IMR-90 (cell line): ENCODE results near the gene TMBIM6. TPM values are rescaled to one million over a fixed set of nuclear protein-coding genes. Genes with fewer than 3 reads are reported as not detected.

Source experiments
- ATAC-seq: fragments of 200-7000 bp; cut with Tn5 transposase; 2 replicates; pipeline ENCODE4 v1.9.1; 2020; ENCODE audit warnings: low read depth, mild to moderate bottlenecking, moderate library complexity
- BruUV-seq: library from RNA; stranded (reverse); fragments of 400-500 nt; replicated peaks from 2 replicates; lab custom pipeline; 2021; lab: Mats Ljungman, UMichigan
- CTCF ChIA-PET: fragments of 300-600 bp; formaldehyde crosslinking; extraction: SDS; loops from one replicate; lab custom pipeline; 2021; ENCODE audit warnings: antibody characterized with exemption; lab: Yijun Ruan, JAX
- POLR2A ChIA-PET: fragments of 300-600 bp; sonication (Branson Sonifier 250); formaldehyde crosslinking; loops from one replicate; lab custom pipeline; 2022; ENCODE audit warnings: antibody characterized with exemption; ENCODE audit not compliant: unreplicated experiment; lab: Charles Lee
- DNase-seq: peaks from one replicate; pipeline ENCODE4 v3.0.0; 2013
- H2AFZ ChIP-seq: replicated peaks from 2 replicates; pipeline ENCODE3; 2013; ENCODE audit warnings: low read length, mild to moderate bottlenecking; ENCODE audit not compliant: poor library complexity
- H2AK5ac ChIP-seq: 2 replicates; pipeline ENCODE4 v1.6.1; 2013; ENCODE audit warnings: low read depth, low read length, inconsistent platforms
- H2AK9ac ChIP-seq: replicated peaks from 2 replicates; pipeline ENCODE3; 2013; ENCODE audit warnings: mild to moderate bottlenecking, low read depth, low read length, moderate library complexity; ENCODE audit not compliant: poor library complexity
- H2BK120ac ChIP-seq: 2 replicates; pipeline ENCODE4 v1.6.1; 2013; ENCODE audit warnings: low read depth, low read length, inconsistent platforms
- H2BK15ac ChIP-seq: 3 replicates; pipeline ENCODE4 v1.6.1; 2013; ENCODE audit warnings: low read depth, low read length, inconsistent platforms
- H2BK20ac ChIP-seq: 2 replicates; pipeline ENCODE4 v1.6.1; 2013; ENCODE audit warnings: low read depth, mild to moderate bottlenecking, inconsistent platforms, low read length, moderate library complexity
- H2BK5ac ChIP-seq: 2 replicates; pipeline ENCODE4 v1.6.1; 2013; ENCODE audit warnings: mild to moderate bottlenecking, low read depth, low read length, inconsistent platforms; ENCODE audit not compliant: poor library complexity, severe bottlenecking
- H3K14ac ChIP-seq: replicated peaks from 2 replicates; pipeline ENCODE4 v1.6.1; 2013; ENCODE audit warnings: low read depth, low read length, inconsistent platforms
- H3K18ac ChIP-seq: 2 replicates; pipeline ENCODE4 v1.6.1; 2013; ENCODE audit warnings: low read depth, low read length, control low read depth
- H3K23ac ChIP-seq: 2 replicates; pipeline ENCODE4 v1.6.1; 2013; ENCODE audit warnings: low read depth, low read length, inconsistent platforms
- H3K27ac ChIP-seq: 2 replicates; pipeline ENCODE4 v1.5.1; 2013; ENCODE audit warnings: mild to moderate bottlenecking, control low read depth, low read length; ENCODE audit not compliant: insufficient read depth
- H3K27me3 ChIP-seq: 2 replicates; pipeline ENCODE4 v1.6.1; 2013; ENCODE audit warnings: low read length; ENCODE audit not compliant: control insufficient read depth, insufficient read depth
- H3K36me3 ChIP-seq: 2 replicates; pipeline ENCODE4 v1.6.1; 2013; ENCODE audit warnings: low read length, mixed read lengths; ENCODE audit not compliant: control insufficient read depth, insufficient read depth
- H3K4ac ChIP-seq: 2 replicates; pipeline ENCODE4 v1.6.1; 2013; ENCODE audit warnings: low read depth, low read length, inconsistent platforms
- H3K4me1 ChIP-seq: 2 replicates; pipeline ENCODE4 v1.6.1; 2013; ENCODE audit warnings: low read length, mixed read lengths; ENCODE audit not compliant: control insufficient read depth, insufficient read depth
- H3K4me2 ChIP-seq: 2 replicates; pipeline ENCODE4 v1.6.1; 2013; ENCODE audit warnings: low read depth, mild to moderate bottlenecking, control low read depth, low read length, moderate library complexity
- H3K4me3 ChIP-seq: 2 replicates; pipeline ENCODE4 v1.5.1; 2013; ENCODE audit warnings: low read depth, mild to moderate bottlenecking, control low read depth, low read length, moderate library complexity; ENCODE audit not compliant: insufficient read depth
- H3K56ac ChIP-seq: 2 replicates; pipeline ENCODE4 v1.6.1; 2013; ENCODE audit warnings: low read length, inconsistent platforms; ENCODE audit not compliant: insufficient read depth; ENCODE audit errors: extremely low read depth
- H3K79me1 ChIP-seq, 2 experiments: 2 replicates each; pipeline ENCODE4 v1.6.1; 2013; ENCODE audit warnings: low read length in 2 of 2, inconsistent platforms in 1 of 2, low read depth in 1 of 2
- H3K9ac ChIP-seq: 2 replicates; pipeline ENCODE4 v1.6.1; 2013; ENCODE audit warnings: low read depth, low read length, control low read depth
- H3K9me1 ChIP-seq: 2 replicates; pipeline ENCODE4 v1.6.1; 2013; ENCODE audit warnings: low read length, inconsistent platforms; ENCODE audit not compliant: insufficient read depth
- H3K9me3 ChIP-seq: 2 replicates; pipeline ENCODE4 v1.6.1; 2013; ENCODE audit warnings: low read length; ENCODE audit not compliant: control insufficient read depth, insufficient read depth
- H4K20me1 ChIP-seq: 2 replicates; pipeline ENCODE4 v1.6.1; 2013; ENCODE audit warnings: low read length, inconsistent platforms; ENCODE audit not compliant: insufficient read depth
- H4K5ac ChIP-seq: 2 replicates; pipeline ENCODE4 v1.6.1; 2013; ENCODE audit warnings: mild to moderate bottlenecking, low read depth, low read length, control low read depth
- H4K8ac ChIP-seq, 2 experiments: 2 replicates each; pipeline ENCODE4 v1.6.1; 2013; ENCODE audit warnings: low read depth in 2 of 2, low read length in 2 of 2, control low read depth in 1 of 2, inconsistent platforms in 1 of 2
- H4K91ac ChIP-seq: 2 replicates; pipeline ENCODE4 v1.6.1; 2013; ENCODE audit warnings: low read depth, low read length, inconsistent platforms; ENCODE audit not compliant: insufficient read depth
- CHD1 ChIP-seq: IDR thresholded peaks from 2 replicates; pipeline ENCODE4 v1.6.1; 2012; ENCODE audit warnings: low read depth, low read length, improper control_type of control experiment
- CTCF ChIP-seq: conservative IDR thresholded peaks from 2 replicates; pipeline ENCODE4 v1.5.1; 2012; ENCODE audit warnings: mild to moderate bottlenecking, low read depth, low read length, improper control_type of control experiment
- ELK1 ChIP-seq: fragments of 150-350 bp; IDR thresholded peaks from 2 replicates; pipeline ENCODE4 v1.6.1; 2016; ENCODE audit warnings: low read depth, mild to moderate bottlenecking, low read length, moderate library complexity, borderline replicate concordance
- MAFK ChIP-seq: IDR thresholded peaks from 2 replicates; pipeline ENCODE4 v1.6.1; 2012; ENCODE audit warnings: low read depth, low read length, improper control_type of control experiment
- MAZ ChIP-seq: IDR thresholded peaks from 2 replicates; pipeline ENCODE4 v1.6.1; 2012; ENCODE audit warnings: low read depth, mild to moderate bottlenecking, low read length, improper control_type of control experiment, moderate library complexity, borderline replicate concordance
- MXI1 ChIP-seq: IDR thresholded peaks from 2 replicates; pipeline ENCODE4 v1.6.1; 2012; ENCODE audit warnings: low read depth, mild to moderate bottlenecking, low read length, moderate library complexity, borderline replicate concordance
- NFE2L2 ChIP-seq: fragments of 150-350 bp; IDR thresholded peaks from 2 replicates; pipeline ENCODE4 v1.6.1; 2016; ENCODE audit warnings: low read depth, mild to moderate bottlenecking, low read length
- RAD21 ChIP-seq: IDR thresholded peaks from 2 replicates; pipeline ENCODE4 v1.6.1; 2012; ENCODE audit warnings: low read length, improper control_type of control experiment
- RCOR1 ChIP-seq: IDR thresholded peaks from 2 replicates; pipeline ENCODE4 v1.6.1; 2012; ENCODE audit warnings: mild to moderate bottlenecking, low read length, improper control_type of control experiment; ENCODE audit not compliant: insufficient replicate concordance
- SMC3 ChIP-seq: fragments of 150-350 bp; IDR thresholded peaks from 2 replicates; pipeline ENCODE4 v1.6.1; 2016; ENCODE audit warnings: low read depth, mild to moderate bottlenecking, antibody characterized with exemption, low read length, moderate library complexity
- WGBS, 2 experiments: methylation state at CpG; one replicate each; pipeline versions ENCODE4 v1.1.5 to v1.1.7; 2013; ENCODE audit warnings: missing lambda C conversion rate in 2 of 2; ENCODE audit not compliant: insufficient read length in 1 of 2; ENCODE audit errors: extremely low coverage in 2 of 2; 5-methylcytosine and 5-hydroxymethylcytosine counted together
- dilution Hi-C: fragments of 300-500 bp; cut with HindIII; formaldehyde crosslinking; loops from one replicate; pipeline ENCODE4 v1.14.3; 2018; ENCODE audit warnings: low sequenced_read_pairs; ENCODE audit not compliant: unreplicated experiment
- in situ Hi-C: fragments of 300-500 bp; cut with MboI; formaldehyde crosslinking; loops from 3 replicates; pipeline ENCODE4 v1.14.3; 2019; ENCODE audit warnings: low sequenced_read_pairs, inconsistent platforms, mixed read lengths
- intact Hi-C: fragments of 100-400 bp; cut with micrococcal nuclease; formaldehyde crosslinking; loops from 2 replicates; pipeline ENCODE4 v1.10.0; 2022
- polyA plus RNA-seq, 3 experiments: library from polyadenylated mRNA; depleted of rRNA; stranded (reverse); fragments of >200 nt; gene quantifications; 2 replicates each; pipeline ENCODE4 v1.2.3, GENCODE V29; 2012; ENCODE audit warnings: low replicate concordance in 1 of 3
- total RNA-seq: library from RNA; depleted of rRNA; stranded (reverse); fragments of >200 nt; gene quantifications from 2 replicates; pipeline ENCODE4 v1.2.3, GENCODE V29; 2012

TMBIM6 gene
- total and polyA plus RNA-seq, 2 of the 4 experiments (the other 2 are of a cell fraction) = 255 to 285 TPM

GRCh38 chr12:49803693-49804450, 62.5 kb downstream of the TMBIM6 start:
- Histone ChIP-seq H2BK15ac (no peak overlapping the region), H2AK5ac (no peak overlapping the region), H3K4me2 (no peak overlapping the region), H2BK20ac (no peak overlapping the region), H3K9ac (no peak overlapping the region), H4K5ac (no peak overlapping the region), H4K91ac (no peak overlapping the region), H3K23ac (no peak overlapping the region), H3K79me1 (peaks cover 14 to 45% of the 10 kb centered on the region in 2 experiments), H3K27me3 (no peaks in the 10 kb centered on the region), H2AK9ac (no peak overlapping the region), H3K56ac (no peak overlapping the region), H3K4me1 (peaks cover 5% of the 10 kb centered on the region), H3K9me1 (no peaks in the 10 kb centered on the region; the same call in 1 of the 2 replicates), H3K27ac (no peak overlapping the region), H2BK120ac (no peak overlapping the region), H2AFZ (no peak overlapping the region), H3K9me3 (no peaks in the 10 kb centered on the region), H3K36me3 (peaks cover 68% of the 10 kb centered on the region), H4K20me1 (peaks cover 46% of the 10 kb centered on the region), H4K8ac (no peak overlapping the region), H3K14ac (no peak overlapping the region), H3K18ac (no peak overlapping the region), H3K4me3 (no peak overlapping the region), H3K4ac (no peak overlapping the region), H2BK5ac (no peak overlapping the region)
- no TSS peak for BruUV-seq
- in situ Hi-C loops (no loop called here), dilution Hi-C loops (no loop called here), intact Hi-C loops (no loop called here)
- POLR2A ChIA-PET = no interaction called here
- DNase-seq (no peak), ATAC-seq (no peak)
- WGBS, 2 experiments = 100% methylated on average over 4 of the region's 12 CpGs; no CpG with 5 or more reads in 1 of the 2 experiments
- no peak for TF ChIP-seq SMC3
- TF ChIP-seq RAD21 = no peak
- no peak for TF ChIP-seq RCOR1
- TF ChIP-seq MAFK = no peak
- no peak for TF ChIP-seq MXI1
- TF ChIP-seq CHD1 = no peak
- no peak for TF ChIP-seq NFE2L2
- no peak for TF ChIP-seq CTCF
- no peak for TF ChIP-seq MAZ
- no peak for TF ChIP-seq ELK1
- CTCF ChIA-PET = no interaction called here
